H1 (cell line): ENCODE data around the gene AQP12A. TPM values are rescaled to one million over a fixed set of nuclear protein-coding genes. Genes with fewer than 3 reads are reported as not detected.
"Not testable (repeated sequence)": the region's sequence is repeated elsewhere in the genome, so short reads cannot be mapped to it uniquely, and the experiment has no call there.

Source experiments
- CTCF ChIA-PET: fragments of 300-600 bp; sonication (Branson Sonifier 250); formaldehyde crosslinking; loops from one replicate; lab custom pipeline; 2021; ENCODE audit not compliant: partially characterized antibody; lab: Charles Lee
- POLR2A ChIA-PET: fragments of 300-600 bp; sonication (Branson Sonifier 250); formaldehyde crosslinking; loops from one replicate; lab custom pipeline; 2021; ENCODE audit warnings: inconsistent platforms; ENCODE audit not compliant: partially characterized antibody; lab: Charles Lee
- DNase-seq, 2 experiments: peaks; one replicate each; pipeline versions ENCODE4 v3.0.0 to v3.0.0-alpha.2; 2010 to 2022; ENCODE audit warnings: low spot score in 2 of 2, low read depth in 1 of 2, mixed read lengths in 1 of 2
- FAIRE-seq: peaks from 2 replicates; lab custom pipeline; 2011; peaks lifted over from hg19 to GRCh38; lab: Jason Lieb, UNC
- H2AFZ ChIP-seq: 2 replicates; pipeline ENCODE4 v1.8.1; 2012; ENCODE audit warnings: low read length, inconsistent platforms
- H2AK5ac ChIP-seq: 2 replicates; pipeline ENCODE4 v1.6.1; 2013; ENCODE audit warnings: low read depth, low read length
- H2BK120ac ChIP-seq: replicated peaks from 2 replicates; pipeline ENCODE3; 2013; ENCODE audit warnings: low read depth, low read length, inconsistent platforms
- H2BK12ac ChIP-seq: 2 replicates; pipeline ENCODE4 v1.6.1; 2013; ENCODE audit warnings: low read depth, low read length
- H2BK15ac ChIP-seq: 2 replicates; pipeline ENCODE4 v1.6.1; 2013; ENCODE audit warnings: low read length
- H2BK20ac ChIP-seq: 2 replicates; pipeline ENCODE4 v1.6.1; 2013; ENCODE audit warnings: low read length
- H2BK5ac ChIP-seq: 2 replicates; pipeline ENCODE4 v1.6.1; 2013; ENCODE audit warnings: low read depth, low read length
- H3K14ac ChIP-seq: 2 replicates; pipeline ENCODE4 v1.6.1; 2013; ENCODE audit warnings: inconsistent platforms; ENCODE audit not compliant: insufficient read length
- H3K18ac ChIP-seq: 2 replicates; pipeline ENCODE4 v1.6.1; 2013; ENCODE audit warnings: low read length; ENCODE audit errors: extremely low read depth
- H3K23ac ChIP-seq: 2 replicates; pipeline ENCODE4 v1.6.1; 2013; ENCODE audit warnings: inconsistent platforms; ENCODE audit not compliant: insufficient read length
- H3K23me2 ChIP-seq: 2 replicates; pipeline ENCODE4 v1.6.1; 2013; ENCODE audit warnings: low read depth, low read length
- H3K27ac ChIP-seq: 2 replicates; pipeline ENCODE4 v1.6.1; 2011; ENCODE audit warnings: low read depth, low read length, inconsistent platforms
- H3K27me3 ChIP-seq, 4 experiments: replicated peaks in 1 of 4; 1 replicate in 1 of 4; 2 replicates in 3 of 4; pipeline versions ENCODE4 v1.6.1 to v1.8.1; 2011 to 2013; ENCODE audit warnings: low read length in 3 of 4, mild to moderate bottlenecking in 3 of 4, inconsistent platforms in 2 of 4, mixed read lengths in 2 of 4, moderate library complexity in 1 of 4; ENCODE audit not compliant: control insufficient read depth in 3 of 4, insufficient read depth in 3 of 4; ENCODE audit errors: extremely low read depth in 1 of 4
- H3K36me3 ChIP-seq, 4 experiments: 2 replicates each; pipeline versions ENCODE4 v1.6.1 to v1.8.1; 2011 to 2013; ENCODE audit warnings: mild to moderate bottlenecking in 4 of 4, low read length in 3 of 4, moderate library complexity in 2 of 4, control low read depth in 1 of 4, inconsistent platforms in 1 of 4; ENCODE audit not compliant: insufficient read depth in 4 of 4, control insufficient read depth in 2 of 4
- H3K4ac ChIP-seq: replicated peaks from 2 replicates; pipeline ENCODE3; 2013; ENCODE audit warnings: low read length, low read depth, mixed read lengths, inconsistent platforms; ENCODE audit not compliant: insufficient read length
- H3K4me1 ChIP-seq, 4 experiments: replicated peaks in 1 of 4; 1 replicate in 1 of 4; 2 replicates in 3 of 4; pipeline versions ENCODE4 v1.6.1 to v1.8.1; 2011 to 2013; ENCODE audit warnings: low read length in 3 of 4, inconsistent platforms in 2 of 4, mixed read lengths in 1 of 4; ENCODE audit not compliant: insufficient read depth in 4 of 4, control insufficient read depth in 3 of 4
- H3K4me2 ChIP-seq, 2 experiments: 2 replicates each; pipeline versions ENCODE4 v1.6.1 to v1.8.1; 2011 to 2013; ENCODE audit warnings: low read depth in 2 of 2, low read length in 2 of 2, control low read depth in 1 of 2, inconsistent platforms in 1 of 2, mild to moderate bottlenecking in 1 of 2; ENCODE audit not compliant: insufficient read depth in 1 of 2
- H3K4me3 ChIP-seq, 4 experiments: fragments of 200-600, 300-600 bp in 1 of 4; sonication (generic), shearing (Covaris generic), sonication (Bioruptor Twin) in 1 of 4; 2 replicates each; pipeline versions ENCODE4 v1.5.1 to v1.8.1; 2011 to 2016; ENCODE audit warnings: low read length in 4 of 4, low read depth in 3 of 4, control low read depth in 2 of 4, inconsistent platforms in 2 of 4, mild to moderate bottlenecking in 2 of 4, mixed read lengths in 1 of 4, moderate library complexity in 1 of 4; ENCODE audit not compliant: insufficient read depth in 2 of 4; ENCODE audit errors: extremely low read depth in 1 of 4
- H3K56ac ChIP-seq: replicated peaks from 2 replicates; pipeline ENCODE3; 2013; ENCODE audit warnings: low read depth, mild to moderate bottlenecking, mixed read lengths, low read length, inconsistent platforms; ENCODE audit not compliant: insufficient read length
- H3K79me1 ChIP-seq: 2 replicates; pipeline ENCODE4 v1.6.1; 2013; ENCODE audit warnings: low read depth, low read length, control low read depth
- H3K79me2 ChIP-seq, 2 experiments: 2 replicates each; pipeline versions ENCODE4 v1.6.1 to v1.8.1; 2012 to 2013; ENCODE audit warnings: low read length in 2 of 2, mild to moderate bottlenecking in 2 of 2, inconsistent platforms in 1 of 2; ENCODE audit not compliant: insufficient read depth in 2 of 2, control insufficient read depth in 1 of 2
- H3K9ac ChIP-seq, 4 experiments: replicated peaks in 1 of 4; 1 replicate in 1 of 4; 2 replicates in 3 of 4; pipeline versions ENCODE4 v1.6.1 to v1.8.1; 2011 to 2013; ENCODE audit warnings: low read depth in 3 of 4, low read length in 3 of 4, control low read depth in 2 of 4, mild to moderate bottlenecking in 2 of 4, moderate library complexity in 2 of 4, inconsistent platforms in 1 of 4; ENCODE audit errors: extremely low read depth in 1 of 4
- H3K9me3 ChIP-seq, 2 experiments: 2 replicates each; pipeline versions ENCODE4 v1.6.1 to v1.8.1; 2012 to 2013; ENCODE audit warnings: mild to moderate bottlenecking in 2 of 2, moderate library complexity in 2 of 2, control low read depth in 1 of 2, inconsistent platforms in 1 of 2, low read depth in 1 of 2, low read length in 1 of 2, mixed read lengths in 1 of 2; ENCODE audit not compliant: insufficient read depth in 2 of 2
- H4K20me1 ChIP-seq, 2 experiments: replicated peaks in 1 of 2; 2 replicates each; pipeline versions ENCODE3 to v1.8.1; 2011 to 2013; ENCODE audit warnings: inconsistent platforms in 2 of 2, low read length in 2 of 2, mild to moderate bottlenecking in 1 of 2; ENCODE audit not compliant: insufficient read depth in 2 of 2, control insufficient read depth in 1 of 2
- H4K5ac ChIP-seq: 2 replicates; pipeline ENCODE4 v1.6.1; 2013; ENCODE audit warnings: low read length, low read depth, mixed read lengths, inconsistent platforms; ENCODE audit not compliant: insufficient read length
- H4K8ac ChIP-seq: 2 replicates; pipeline ENCODE4 v1.8.0; 2013; ENCODE audit warnings: mild to moderate bottlenecking, moderate library complexity, low read length, inconsistent platforms; ENCODE audit not compliant: insufficient read depth; ENCODE audit errors: extremely low read depth
- H4K91ac ChIP-seq: replicated peaks from 2 replicates; pipeline ENCODE3; 2013; ENCODE audit warnings: low read length, mixed read lengths, inconsistent platforms; ENCODE audit not compliant: insufficient read length
- WGBS, 2 experiments: shearing (Covaris generic) in 1 of 2; methylation state at CpG; one replicate each; pipeline versions ENCODE4 v1.1.6 to v1.1.7; 2013 to 2015; ENCODE audit warnings: low lambda C conversion rate in 2 of 2, mixed read lengths in 2 of 2, inconsistent platforms in 1 of 2, low coverage in 1 of 2, missing lambda C conversion rate in 1 of 2; ENCODE audit not compliant: insufficient replicate concordance in 2 of 2, insufficient coverage in 1 of 2, insufficient read length in 1 of 2; ENCODE audit errors: extremely low coverage in 1 of 2, missing lambda C conversion rate in 1 of 2; 5-methylcytosine and 5-hydroxymethylcytosine counted together
- polyA plus RNA-seq, 7 experiments: library from polyadenylated mRNA; depleted of rRNA in 3 of 7; stranded (reverse) in 5 of 7; unstranded in 2 of 7; fragments of >200 nt in 5 of 7; fragments of 200-250 nt in 2 of 7; gene quantifications; 1 replicate in 5 of 7; 2 replicates in 1 of 7; 4 replicates in 1 of 7; pipeline versions ENCODE4 v1.2.1 to v1.2.3, GENCODE V29; 2011 to 2013; ENCODE audit warnings: missing spikeins in 2 of 7, mixed read lengths in 2 of 7
- total RNA-seq: library from RNA; stranded (reverse); fragmentation: NEBNext Ultra II Directional; extraction: Animal tissue kit (Norgen Biotek cat#: 25700); gene quantifications from 2 replicates; pipeline ENCODE4 v1.2.1, GENCODE V29; 2021

The AQP12A gene
- total and polyA plus RNA-seq, 2 of the 8 experiments (the other 6 are each of a cell fraction or from before 2014, with no cell fraction given) = not detected

- H4K8ac ChIP-seq, DNase-seq, H3K27me3 ChIP-seq, H3K9me3 ChIP-seq, H3K36me3 ChIP-seq, H2AK5ac ChIP-seq, H2BK20ac ChIP-seq, H3K23ac ChIP-seq, H3K79me1 ChIP-seq, H2AFZ ChIP-seq, H2BK120ac ChIP-seq, H3K4me3 ChIP-seq, H3K9ac ChIP-seq, H2BK15ac ChIP-seq, H3K4me2 ChIP-seq, CTCF ChIA-PET, H3K14ac ChIP-seq, H3K4ac ChIP-seq, H4K20me1 ChIP-seq, H3K56ac ChIP-seq, H4K91ac ChIP-seq, H3K4me1 ChIP-seq, FAIRE-seq, H4K5ac ChIP-seq, POLR2A ChIA-PET, H3K23me2 ChIP-seq, H3K18ac ChIP-seq, H3K79me2 ChIP-seq, H3K27ac ChIP-seq, H2BK12ac ChIP-seq, H2BK5ac ChIP-seq: not testable (repeated sequence)
- WGBS, 2 experiments = 87% methylated on average over 13 of the region's 15 CpGs; no CpG with 5 or more reads in 1 of the 2 experiments
These were observed 7.5 kb upstream of the AQP12A start for GRCh38 chr2:240683980-240684728.
